ENCODE results near the gene ZFYVE9.
A peak's percentile ranks its signal among the peaks of the same experiment; 100 is the strongest.
"Not testable (repeated sequence)": the region's sequence is repeated elsewhere in the genome, so short reads cannot be mapped to it uniquely, and the experiment has no call there.

The ZFYVE9 gene, protein sequence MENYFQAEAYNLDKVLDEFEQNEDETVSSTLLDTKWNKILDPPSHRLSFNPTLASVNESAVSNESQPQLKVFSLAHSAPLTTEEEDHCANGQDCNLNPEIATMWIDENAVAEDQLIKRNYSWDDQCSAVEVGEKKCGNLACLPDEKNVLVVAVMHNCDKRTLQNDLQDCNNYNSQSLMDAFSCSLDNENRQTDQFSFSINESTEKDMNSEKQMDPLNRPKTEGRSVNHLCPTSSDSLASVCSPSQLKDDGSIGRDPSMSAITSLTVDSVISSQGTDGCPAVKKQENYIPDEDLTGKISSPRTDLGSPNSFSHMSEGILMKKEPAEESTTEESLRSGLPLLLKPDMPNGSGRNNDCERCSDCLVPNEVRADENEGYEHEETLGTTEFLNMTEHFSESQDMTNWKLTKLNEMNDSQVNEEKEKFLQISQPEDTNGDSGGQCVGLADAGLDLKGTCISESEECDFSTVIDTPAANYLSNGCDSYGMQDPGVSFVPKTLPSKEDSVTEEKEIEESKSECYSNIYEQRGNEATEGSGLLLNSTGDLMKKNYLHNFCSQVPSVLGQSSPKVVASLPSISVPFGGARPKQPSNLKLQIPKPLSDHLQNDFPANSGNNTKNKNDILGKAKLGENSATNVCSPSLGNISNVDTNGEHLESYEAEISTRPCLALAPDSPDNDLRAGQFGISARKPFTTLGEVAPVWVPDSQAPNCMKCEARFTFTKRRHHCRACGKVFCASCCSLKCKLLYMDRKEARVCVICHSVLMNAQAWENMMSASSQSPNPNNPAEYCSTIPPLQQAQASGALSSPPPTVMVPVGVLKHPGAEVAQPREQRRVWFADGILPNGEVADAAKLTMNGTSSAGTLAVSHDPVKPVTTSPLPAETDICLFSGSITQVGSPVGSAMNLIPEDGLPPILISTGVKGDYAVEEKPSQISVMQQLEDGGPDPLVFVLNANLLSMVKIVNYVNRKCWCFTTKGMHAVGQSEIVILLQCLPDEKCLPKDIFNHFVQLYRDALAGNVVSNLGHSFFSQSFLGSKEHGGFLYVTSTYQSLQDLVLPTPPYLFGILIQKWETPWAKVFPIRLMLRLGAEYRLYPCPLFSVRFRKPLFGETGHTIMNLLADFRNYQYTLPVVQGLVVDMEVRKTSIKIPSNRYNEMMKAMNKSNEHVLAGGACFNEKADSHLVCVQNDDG (N-terminal part only)

DNA sequence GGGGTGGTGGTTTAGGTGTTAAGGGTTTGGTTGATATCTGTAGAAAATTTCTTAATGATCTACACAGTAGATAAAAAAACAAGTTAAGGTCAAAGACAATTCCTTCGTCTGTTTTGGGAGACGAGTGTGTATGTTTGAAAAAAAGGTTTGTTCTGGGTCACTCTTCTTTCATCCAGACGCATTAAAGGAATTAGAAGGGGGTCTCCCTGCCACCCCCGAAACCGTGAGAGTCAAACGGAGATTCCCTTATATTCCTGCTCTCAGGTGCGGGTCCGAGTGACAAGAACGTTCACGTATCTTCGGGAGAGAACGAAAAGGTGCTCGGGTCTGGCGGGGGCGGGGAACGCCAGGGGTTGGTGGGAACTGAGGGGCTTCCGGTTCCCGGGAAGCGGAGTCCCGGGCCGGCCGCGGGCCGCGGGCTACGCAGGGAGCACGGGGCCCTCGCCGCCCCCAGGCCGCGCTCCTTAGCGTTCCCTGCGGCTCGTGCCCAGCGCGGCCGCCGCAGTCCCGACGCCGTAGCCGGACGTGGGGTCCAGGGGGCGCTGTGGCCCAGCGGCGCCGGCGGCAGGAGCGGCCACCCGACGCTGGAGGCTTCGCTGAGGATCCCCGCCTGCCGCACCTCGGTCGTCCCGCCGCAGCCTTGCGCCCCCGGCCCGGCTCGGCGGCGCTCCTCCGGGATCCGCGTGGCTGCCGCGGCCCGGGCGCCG, at the start of gene ZFYVE9:
ZFYVE9 (plus strand) TSS at position 577 of the 707 bp plus-strand sequence. CDS start 91,118 bp downstream, outside the sequence.
- TF ChIP-seq, protein P1, sequence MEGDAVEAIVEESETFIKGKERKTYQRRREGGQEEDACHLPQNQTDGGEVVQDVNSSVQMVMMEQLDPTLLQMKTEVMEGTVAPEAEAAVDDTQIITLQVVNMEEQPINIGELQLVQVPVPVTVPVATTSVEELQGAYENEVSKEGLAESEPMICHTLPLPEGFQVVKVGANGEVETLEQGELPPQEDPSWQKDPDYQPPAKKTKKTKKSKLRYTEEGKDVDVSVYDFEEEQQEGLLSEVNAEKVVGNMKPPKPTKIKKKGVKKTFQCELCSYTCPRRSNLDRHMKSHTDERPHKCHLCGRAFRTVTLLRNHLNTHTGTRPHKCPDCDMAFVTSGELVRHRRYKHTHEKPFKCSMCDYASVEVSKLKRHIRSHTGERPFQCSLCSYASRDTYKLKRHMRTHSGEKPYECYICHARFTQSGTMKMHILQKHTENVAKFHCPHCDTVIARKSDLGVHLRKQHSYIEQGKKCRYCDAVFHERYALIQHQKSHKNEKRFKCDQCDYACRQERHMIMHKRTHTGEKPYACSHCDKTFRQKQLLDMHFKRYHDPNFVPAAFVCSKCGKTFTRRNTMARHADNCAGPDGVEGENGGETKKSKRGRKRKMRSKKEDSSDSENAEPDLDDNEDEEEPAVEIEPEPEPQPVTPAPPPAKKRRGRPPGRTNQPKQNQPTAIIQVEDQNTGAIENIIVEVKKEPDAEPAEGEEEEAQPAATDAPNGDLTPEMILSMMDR (IDR thresholded peaks at IDR 0.05; ENCODE audit: borderline replicate concordance, insufficient read depth, low read depth, low read length), result peak; percentile 85
- peak within 1 kb of the TSS; percentile 94 for H3K4me3 ChIP-seq (ENCODE audit: low read depth, low read length)

DNA sequence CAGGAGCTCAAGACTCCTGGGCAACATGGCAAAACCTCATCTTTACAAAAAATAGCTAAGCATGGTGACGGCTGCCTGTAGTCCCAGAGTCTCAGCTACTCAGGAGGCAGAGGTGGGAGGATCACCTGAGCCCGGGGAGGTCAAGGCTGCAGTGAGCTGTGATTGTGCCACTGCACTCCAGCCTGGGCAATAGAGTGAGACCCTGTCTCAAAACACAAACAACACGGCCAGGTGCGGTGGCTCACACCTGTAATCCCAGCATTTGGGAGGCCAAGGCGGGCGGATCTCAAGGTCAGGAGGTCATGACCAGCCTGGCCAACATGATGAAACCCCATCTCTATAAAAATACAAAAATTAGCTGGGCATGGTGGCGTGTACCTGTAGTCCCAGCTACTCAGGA, 47.6 kb upstream of the ZFYVE9 start:
- H3K4me3 ChIP-seq (ENCODE audit: low read depth, low read length), result not testable (repeated sequence)

DNA sequence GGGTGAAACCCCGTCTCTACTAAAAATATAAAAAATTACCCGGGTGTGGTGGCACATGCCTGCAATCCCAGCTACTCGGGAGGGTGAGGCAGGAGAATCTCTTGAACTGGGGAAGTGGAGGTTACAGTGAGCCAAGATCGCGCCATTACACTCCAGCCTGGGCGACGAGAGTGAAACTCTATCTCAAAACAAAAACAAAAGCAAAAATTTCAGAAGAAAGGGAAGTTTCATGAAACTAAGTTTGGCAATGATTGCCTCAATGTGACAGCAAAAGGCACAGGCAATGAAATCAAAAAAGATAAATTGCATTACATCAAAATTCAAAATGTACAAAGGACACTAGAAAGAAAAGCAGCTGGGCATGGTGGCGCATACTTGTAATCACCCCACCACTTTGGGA, 45.7 kb upstream of the ZFYVE9 start:
- TF ChIP-seq, protein P1 (IDR thresholded peaks at IDR 0.05; ENCODE audit: borderline replicate concordance, insufficient read depth, low read depth, low read length), result no peak
- no peak overlapping the region for H3K4me3 ChIP-seq (ENCODE audit: low read depth, low read length)

DNA sequence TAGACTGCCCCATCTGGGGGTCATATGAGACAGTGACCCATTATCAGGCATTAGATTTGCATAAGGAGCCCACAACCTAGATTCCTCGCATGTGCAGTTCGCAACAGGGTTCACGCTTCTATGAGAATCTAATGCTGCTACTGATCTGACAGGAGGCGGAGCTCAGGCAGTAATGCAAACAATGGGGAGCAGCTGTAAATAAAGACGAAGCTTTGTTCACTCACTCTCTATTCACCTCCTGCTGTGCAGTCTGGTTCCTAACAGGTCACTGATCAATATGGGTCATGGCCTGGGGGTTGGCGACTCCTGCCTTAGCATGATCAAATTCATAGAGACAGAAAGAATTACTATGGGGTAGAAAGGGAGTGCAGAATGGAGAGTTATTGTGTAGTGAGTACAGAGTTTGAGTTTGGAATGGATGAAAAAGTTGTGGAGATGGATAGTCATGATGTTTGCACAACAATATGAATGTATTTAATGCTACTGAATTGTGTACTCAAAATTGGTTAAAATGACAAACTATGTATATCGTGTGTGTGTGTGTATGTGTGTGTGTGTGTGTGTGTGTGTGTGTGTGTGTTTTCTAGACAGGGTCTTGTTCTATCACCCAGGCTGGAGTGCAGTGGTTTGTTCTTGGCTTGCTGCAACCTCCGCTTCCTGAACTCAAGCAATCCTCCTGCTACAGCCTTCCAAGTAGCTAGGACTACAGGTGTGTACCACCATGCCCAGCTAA, 43.6 kb upstream of the ZFYVE9 start:
- TF ChIP-seq, protein P1 (IDR thresholded peaks at IDR 0.05; ENCODE audit: borderline replicate concordance, insufficient read depth, low read depth, low read length), result no peak
- no peak overlapping the region for H3K4me3 ChIP-seq (ENCODE audit: low read depth, low read length)

DNA sequence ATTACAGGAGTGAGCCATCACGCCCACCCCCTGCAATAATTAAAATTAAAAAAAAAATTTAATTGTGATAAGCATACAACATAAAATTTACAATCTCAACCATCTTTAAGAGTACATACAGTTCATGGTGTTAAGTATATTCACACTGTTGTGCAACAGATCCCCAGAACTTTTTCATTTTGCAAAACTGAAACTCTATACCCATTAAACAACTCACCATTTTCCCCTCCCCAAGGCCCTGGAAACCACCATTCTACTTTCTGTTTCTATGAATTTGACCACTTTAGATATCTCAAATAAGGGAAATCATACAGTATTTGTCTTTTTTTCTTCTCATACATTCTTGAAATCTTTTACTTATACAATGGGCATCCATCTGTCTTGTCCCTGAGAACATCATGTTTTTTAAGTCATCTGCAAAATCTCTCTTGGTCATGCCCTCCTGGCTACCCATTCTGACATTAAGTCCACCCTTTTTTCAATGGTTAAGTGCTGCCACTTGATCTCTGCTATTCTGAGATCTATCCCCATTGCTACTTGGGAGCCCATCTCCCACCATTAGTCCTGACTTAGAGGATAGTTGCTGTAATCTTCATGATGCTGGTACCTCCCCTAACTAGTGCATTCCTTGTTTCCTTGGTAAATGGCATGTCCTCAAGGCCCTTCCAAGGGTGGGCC, 39.4 kb upstream of the ZFYVE9 start:
- TF ChIP-seq, protein P1 (IDR thresholded peaks at IDR 0.05; ENCODE audit: borderline replicate concordance, insufficient read depth, low read depth, low read length), result no peak
- no peak overlapping the region for H3K4me3 ChIP-seq (ENCODE audit: low read depth, low read length)

DNA sequence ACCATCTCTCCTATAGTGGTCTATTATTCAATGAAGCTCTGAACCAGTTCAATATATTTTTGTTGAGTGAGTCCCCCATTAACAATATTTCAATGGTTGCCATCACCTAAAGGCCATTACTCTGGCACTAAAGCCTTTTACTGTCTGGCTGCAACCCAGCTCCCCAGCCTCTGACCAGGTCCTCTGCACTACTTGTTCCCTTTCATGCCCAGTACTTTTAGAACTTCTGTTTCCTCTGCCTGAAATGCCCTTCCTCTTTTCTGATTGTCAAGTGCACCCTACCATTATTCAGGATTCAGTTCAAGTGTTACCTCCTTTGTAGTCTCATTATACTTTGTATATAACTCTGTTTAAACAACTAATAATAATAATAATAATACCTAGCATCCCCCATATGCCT, 30.4 kb upstream of the ZFYVE9 start:
- TF ChIP-seq, protein P1 (IDR thresholded peaks at IDR 0.05; ENCODE audit: borderline replicate concordance, insufficient read depth, low read depth, low read length), result no peak
- H3K4me3 ChIP-seq (ENCODE audit: low read depth, low read length), result no peak overlapping the region

Measured in GM12875 (cell line).